Subcutaneous adipose tissue (tissue), 4 donors: Measurements from ENCODE around the gene FZD8. TPM values are rescaled to one million over a fixed set of nuclear protein-coding genes. Genes with fewer than 3 reads are reported as not detected.

Source experiments
- total RNA-seq, 4 donors: library from RNA; depleted of rRNA; stranded (reverse); fragments of >200 nt; gene quantifications; one replicate each; pipeline ENCODE4 v1.1.0, GENCODE V29; 2016
- TF ChIP-seq, protein P1 (sequence below): fragments of 450-650 bp; IDR thresholded peaks from one replicate; pipeline ENCODE4 v1.5.1; 2016; ENCODE audit warnings: low read depth, mild to moderate bottlenecking, control low read depth, antibody characterized with exemption, moderate library complexity

Gene FZD8, protein sequence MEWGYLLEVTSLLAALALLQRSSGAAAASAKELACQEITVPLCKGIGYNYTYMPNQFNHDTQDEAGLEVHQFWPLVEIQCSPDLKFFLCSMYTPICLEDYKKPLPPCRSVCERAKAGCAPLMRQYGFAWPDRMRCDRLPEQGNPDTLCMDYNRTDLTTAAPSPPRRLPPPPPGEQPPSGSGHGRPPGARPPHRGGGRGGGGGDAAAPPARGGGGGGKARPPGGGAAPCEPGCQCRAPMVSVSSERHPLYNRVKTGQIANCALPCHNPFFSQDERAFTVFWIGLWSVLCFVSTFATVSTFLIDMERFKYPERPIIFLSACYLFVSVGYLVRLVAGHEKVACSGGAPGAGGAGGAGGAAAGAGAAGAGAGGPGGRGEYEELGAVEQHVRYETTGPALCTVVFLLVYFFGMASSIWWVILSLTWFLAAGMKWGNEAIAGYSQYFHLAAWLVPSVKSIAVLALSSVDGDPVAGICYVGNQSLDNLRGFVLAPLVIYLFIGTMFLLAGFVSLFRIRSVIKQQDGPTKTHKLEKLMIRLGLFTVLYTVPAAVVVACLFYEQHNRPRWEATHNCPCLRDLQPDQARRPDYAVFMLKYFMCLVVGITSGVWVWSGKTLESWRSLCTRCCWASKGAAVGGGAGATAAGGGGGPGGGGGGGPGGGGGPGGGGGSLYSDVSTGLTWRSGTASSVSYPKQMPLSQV
- total RNA-seq: 1 to 10 TPM in 2 of 4 donors, under 1 TPM in 2; 0.82 to 3.8 (median 1.9) TPM

DNA sequence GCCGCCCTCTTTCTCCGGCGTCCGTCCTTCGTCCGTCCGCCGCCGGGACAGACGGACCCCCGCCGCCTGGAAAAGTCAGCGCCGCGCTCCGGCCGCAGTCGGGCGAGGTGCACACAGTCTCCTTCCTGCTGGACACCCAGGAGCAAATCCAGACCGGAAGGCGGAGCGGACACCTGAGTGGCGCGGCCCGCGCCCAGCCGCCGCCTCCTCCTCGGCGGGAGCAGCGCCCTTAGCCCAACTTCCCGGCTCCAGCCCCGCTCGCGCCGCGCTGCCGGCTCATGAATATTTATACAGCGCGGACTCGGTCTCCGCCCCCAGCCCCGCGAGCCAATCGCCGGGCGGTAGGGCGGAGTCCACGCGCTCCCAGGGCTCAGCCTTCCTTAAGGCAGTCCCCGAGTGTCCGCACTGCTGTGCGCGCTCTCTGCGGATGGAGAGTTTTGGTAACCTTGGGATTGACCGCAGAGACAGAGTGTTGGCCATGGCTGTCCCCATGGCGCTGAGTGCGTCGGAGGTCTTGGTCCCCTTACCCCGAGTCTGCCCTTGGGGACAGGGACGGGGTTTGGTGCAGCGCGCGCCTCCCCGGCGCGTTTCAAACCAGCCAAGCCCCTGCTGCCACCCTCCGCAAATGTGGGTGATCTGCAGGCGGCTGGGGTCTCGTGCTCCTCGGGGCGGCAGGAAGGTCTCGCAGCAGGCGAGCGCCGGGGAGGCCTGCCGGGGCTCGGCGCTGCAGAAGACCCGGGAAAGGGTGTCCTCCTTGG lies at the start of gene FZD8:
Gene FZD8, minus strand, starts transcription at position 262 of the 758 bp plus-strand sequence. CDS start 867 bp downstream, outside the sequence.
- TF ChIP-seq, protein P1, sequence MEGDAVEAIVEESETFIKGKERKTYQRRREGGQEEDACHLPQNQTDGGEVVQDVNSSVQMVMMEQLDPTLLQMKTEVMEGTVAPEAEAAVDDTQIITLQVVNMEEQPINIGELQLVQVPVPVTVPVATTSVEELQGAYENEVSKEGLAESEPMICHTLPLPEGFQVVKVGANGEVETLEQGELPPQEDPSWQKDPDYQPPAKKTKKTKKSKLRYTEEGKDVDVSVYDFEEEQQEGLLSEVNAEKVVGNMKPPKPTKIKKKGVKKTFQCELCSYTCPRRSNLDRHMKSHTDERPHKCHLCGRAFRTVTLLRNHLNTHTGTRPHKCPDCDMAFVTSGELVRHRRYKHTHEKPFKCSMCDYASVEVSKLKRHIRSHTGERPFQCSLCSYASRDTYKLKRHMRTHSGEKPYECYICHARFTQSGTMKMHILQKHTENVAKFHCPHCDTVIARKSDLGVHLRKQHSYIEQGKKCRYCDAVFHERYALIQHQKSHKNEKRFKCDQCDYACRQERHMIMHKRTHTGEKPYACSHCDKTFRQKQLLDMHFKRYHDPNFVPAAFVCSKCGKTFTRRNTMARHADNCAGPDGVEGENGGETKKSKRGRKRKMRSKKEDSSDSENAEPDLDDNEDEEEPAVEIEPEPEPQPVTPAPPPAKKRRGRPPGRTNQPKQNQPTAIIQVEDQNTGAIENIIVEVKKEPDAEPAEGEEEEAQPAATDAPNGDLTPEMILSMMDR: no peak

DNA sequence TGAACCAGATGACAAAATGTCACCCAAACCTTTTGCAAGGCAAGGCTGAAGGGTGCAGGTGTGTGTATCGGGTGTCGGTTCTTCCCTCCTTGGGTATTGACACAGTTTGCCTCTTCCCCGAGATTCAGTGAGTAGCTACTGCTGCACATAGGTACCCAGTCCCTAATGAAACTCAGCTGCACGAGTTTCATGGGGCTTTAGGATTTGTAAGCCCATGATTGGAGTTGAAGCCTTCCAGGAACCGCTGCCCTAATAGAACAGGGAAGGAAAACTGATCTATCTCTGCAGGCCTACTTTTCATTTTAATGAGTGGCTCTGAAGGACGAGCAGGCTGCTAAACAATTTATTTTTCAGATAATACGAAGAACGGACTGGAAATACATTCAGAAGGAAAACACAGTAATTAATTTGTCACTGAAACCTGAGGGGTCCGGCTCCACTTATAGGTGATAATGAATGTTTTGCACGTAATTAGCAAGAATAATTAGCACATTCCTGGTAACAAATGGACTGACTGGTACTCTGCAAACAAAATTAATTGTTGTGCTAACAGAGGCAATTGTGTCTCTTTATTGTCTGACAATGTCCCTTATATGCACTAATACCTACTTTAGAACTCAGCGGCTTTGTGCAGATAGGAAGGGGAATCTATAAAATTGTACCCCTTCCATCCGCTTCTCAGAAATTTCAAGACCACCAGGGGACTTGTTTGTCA lies 49.6 kb upstream of the FZD8 start:
- TF ChIP-seq, protein P1: no peak

DNA sequence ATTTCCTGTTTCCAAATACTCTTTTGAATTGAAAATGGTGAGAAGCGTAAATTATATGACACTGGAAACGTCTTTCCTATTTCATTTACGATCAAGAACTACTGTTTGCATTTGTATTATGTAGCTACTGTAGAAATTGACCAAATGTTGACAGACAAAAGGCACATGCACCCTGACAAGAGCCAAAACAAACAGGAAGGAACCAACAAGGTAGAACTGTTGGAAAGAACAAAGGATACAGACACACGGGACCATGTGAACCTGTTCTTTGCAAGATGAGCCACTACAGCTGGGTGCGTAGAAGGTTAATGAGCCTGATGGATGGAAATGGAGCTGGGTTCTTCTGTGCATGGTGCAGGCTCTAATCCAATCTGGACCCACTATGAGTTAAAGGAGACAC lies 48.4 kb upstream of the FZD8 start:
- TF ChIP-seq, protein P1: no peak

DNA sequence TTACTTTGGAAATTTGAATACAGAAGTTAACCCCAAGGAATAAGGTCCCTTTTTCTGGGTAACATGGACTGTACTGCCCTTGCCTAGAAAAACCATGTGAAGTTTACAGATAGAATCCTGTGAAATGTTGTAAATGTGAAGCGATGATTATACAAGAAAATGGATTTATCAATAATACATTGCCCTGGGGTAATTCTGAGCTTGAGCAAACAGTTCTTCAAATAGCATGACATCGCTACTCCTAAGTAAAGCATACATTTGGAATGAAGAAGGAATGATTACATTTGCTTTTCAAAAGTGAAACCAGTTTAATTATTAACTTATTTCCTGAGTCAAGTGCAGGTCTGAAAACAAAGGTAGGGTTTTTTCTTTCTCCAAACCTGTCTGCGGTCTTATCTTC lies 43.3 kb upstream of the FZD8 start:
- TF ChIP-seq, protein P1: no peak

DNA sequence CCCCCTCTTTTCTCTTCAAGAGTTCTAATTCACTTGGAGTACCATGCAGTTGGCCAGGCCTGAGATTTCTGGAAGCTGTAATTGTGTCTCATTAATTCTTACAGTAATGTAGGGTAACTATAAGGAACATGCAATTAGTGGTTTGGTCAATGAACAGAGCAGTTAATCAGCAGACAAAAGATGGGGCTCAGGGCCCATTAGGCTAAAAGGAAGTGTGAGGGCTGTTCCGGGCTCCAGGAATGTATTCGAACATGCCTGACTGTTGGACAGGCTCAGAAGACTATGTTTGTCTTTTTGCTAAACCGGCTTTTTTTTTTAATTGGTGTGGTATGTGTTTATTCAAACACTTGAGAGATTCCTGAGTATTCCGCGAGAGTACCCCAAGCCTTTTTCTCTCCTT lies 42.5 kb upstream of the FZD8 start:
- TF ChIP-seq, protein P1: no peak

DNA sequence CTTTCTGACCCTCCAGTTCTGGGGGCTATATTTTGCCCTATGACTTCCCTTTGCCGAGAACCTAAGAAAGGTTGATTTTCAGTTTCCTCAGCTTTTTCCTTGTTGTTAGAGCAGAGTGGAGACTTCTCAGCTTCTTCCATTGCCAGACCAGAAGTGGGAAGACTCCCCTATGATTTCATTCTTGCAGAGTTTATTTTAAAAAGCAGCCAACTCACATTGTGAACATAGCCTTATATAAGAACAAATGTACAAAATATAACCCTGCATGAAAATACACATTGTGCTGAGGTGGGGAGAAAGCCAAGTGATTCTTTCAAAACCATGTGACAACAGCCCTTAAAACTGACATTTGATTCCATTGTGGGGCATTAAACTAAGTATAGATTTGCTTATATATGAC lies 33.8 kb upstream of the FZD8 start:
- TF ChIP-seq, protein P1: no peak
